BJ (cell line): ENCODE measurements around the gene SFN. TPM values are rescaled to one million over a fixed set of nuclear protein-coding genes. Genes with fewer than 3 reads are reported as not detected.

Experiments
- CTCF ChIA-PET: fragments of 350-600 bp; formaldehyde crosslinking; extraction: SDS; loops from one replicate; lab custom pipeline; 2021; ENCODE audit warnings: antibody characterized with exemption, inconsistent platforms; lab: Yijun Ruan, JAX
- POLR2A ChIA-PET: fragments of 300-600 bp; sonication (Branson Sonifier 250); formaldehyde crosslinking; extraction: SDS; loops from one replicate; lab custom pipeline; 2021; ENCODE audit warnings: antibody characterized with exemption; lab: Charles Lee
- DNase-seq: peaks from one replicate; pipeline ENCODE4 v3.0.0-alpha.2; 2011; ENCODE audit warnings: low read depth
- H3K27me3 ChIP-seq: 2 replicates; pipeline ENCODE4 v1.6.0; 2011; ENCODE audit warnings: low read length; ENCODE audit not compliant: control insufficient read depth, insufficient read depth
- H3K36me3 ChIP-seq: 2 replicates; pipeline ENCODE4 v1.5.1; 2011; ENCODE audit warnings: low read length; ENCODE audit not compliant: control insufficient read depth, insufficient read depth
- H3K4me3 ChIP-seq: 2 replicates; pipeline ENCODE4 v1.5.1; 2011; ENCODE audit warnings: low read depth, mild to moderate bottlenecking, control low read depth, low read length
- polyA plus RNA-seq: library from polyadenylated mRNA; depleted of rRNA; stranded (reverse); fragments of >200 nt; gene quantifications from 2 replicates; pipeline ENCODE4 v1.2.3, GENCODE V29; 2011
- TF ChIP-seq, protein P1 (sequence below): IDR thresholded peaks from 2 replicates; pipeline ENCODE4 v1.5.1; 2011; ENCODE audit warnings: low read depth, mild to moderate bottlenecking, control low read depth, inconsistent platforms, low read length, moderate library complexity; ENCODE audit not compliant: insufficient read depth

The SFN gene
- polyA plus RNA-seq, 1 experiment, result 0.20 TPM

GRCh38 chr1:26882696-26883463, 19.9 kb downstream of the SFN start:
- CTCF ChIA-PET, result interaction anchor here (0.6 to 2.5 kb wide), 5 partner anchors 9 to 297 kb away, joined by 3 to 7 read pairs (median 3); no protein-coding TSS in a partner anchor
- POLR2A ChIA-PET, result no interaction called here
- Histone ChIP-seq H3K27me3 (no peaks in the 10 kb centered on the region), H3K4me3 (no peak overlapping the region), H3K36me3 (peaks cover 34% of the 10 kb centered on the region)
- DNase-seq, result no peak
- TF ChIP-seq, protein P1, sequence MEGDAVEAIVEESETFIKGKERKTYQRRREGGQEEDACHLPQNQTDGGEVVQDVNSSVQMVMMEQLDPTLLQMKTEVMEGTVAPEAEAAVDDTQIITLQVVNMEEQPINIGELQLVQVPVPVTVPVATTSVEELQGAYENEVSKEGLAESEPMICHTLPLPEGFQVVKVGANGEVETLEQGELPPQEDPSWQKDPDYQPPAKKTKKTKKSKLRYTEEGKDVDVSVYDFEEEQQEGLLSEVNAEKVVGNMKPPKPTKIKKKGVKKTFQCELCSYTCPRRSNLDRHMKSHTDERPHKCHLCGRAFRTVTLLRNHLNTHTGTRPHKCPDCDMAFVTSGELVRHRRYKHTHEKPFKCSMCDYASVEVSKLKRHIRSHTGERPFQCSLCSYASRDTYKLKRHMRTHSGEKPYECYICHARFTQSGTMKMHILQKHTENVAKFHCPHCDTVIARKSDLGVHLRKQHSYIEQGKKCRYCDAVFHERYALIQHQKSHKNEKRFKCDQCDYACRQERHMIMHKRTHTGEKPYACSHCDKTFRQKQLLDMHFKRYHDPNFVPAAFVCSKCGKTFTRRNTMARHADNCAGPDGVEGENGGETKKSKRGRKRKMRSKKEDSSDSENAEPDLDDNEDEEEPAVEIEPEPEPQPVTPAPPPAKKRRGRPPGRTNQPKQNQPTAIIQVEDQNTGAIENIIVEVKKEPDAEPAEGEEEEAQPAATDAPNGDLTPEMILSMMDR, result no peak

DNA sequence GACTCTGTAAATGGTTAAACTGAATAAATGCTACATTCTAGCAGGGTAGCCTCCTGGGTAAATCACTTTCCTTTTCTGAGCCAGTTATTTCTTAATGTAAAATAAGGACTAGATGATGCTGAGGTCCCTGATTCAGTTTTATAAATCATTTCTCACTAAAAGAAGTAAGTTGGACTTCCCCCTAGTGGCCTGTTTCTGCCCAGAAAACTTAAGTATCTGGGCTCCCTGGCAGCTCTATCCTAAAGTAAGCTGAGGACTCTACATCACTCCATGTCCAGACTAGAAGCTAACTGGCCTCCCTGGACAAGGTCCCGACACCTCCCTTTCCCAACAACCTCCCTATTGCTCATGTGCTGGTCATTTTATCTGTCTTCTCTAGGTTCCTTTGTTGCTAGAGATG, 24.2 kb downstream of the SFN start:
- no peaks in the 10 kb centered on the region for H3K27me3 ChIP-seq
- ChIA-PET POLR2A (no interaction called here), CTCF (interaction anchor here (0.6 to 3.8 kb wide), 15 partner anchors 10 to 480 kb away, joined by 3 to 18 read pairs (median 4); partner anchors contain the start of genes MAP3K6 and NR0B2)
- H3K4me3 ChIP-seq, result no peak overlapping the region
- DNase-seq, result no peak
- TF ChIP-seq, protein P1, result peak; percentile 61
- peaks cover 32% of the 10 kb centered on the region for H3K36me3 ChIP-seq

DNA sequence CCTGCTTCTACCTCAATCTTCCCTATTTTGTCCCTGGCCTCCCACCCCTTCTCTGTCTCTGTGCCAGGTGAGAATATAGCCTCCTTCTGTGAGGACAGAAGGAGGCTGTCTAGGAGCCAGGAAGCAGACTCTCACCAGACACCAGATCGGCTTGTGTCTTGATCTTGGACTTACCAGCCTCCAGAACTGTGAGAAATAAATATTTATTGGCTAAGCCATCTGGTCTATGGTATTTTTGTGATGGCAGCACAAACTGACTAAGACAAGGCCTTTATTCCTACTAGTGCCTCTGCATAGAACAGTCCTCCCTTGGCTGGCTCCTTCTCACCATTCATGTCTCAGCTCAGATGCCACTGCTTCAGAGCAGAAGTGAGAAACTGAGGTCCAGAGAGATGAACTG, 25.3 kb downstream of the SFN start:
- ChIA-PET POLR2A (interaction anchor here (1.1 kb wide), 1 partner anchor 109 kb away, joined by 4 read pairs; no protein-coding TSS in a partner anchor), CTCF (interaction anchor here (0.6 to 3.8 kb wide), 11 partner anchors 10 to 479 kb away, joined by 3 to 18 read pairs (median 3); partner anchors contain the start of genes GPATCH3 and MAP3K6)
- TF ChIP-seq, protein P1, result no peak
- H3K4me3 ChIP-seq, result no peak overlapping the region
- DNase-seq, result no peak
- peaks cover 32% of the 10 kb centered on the region for H3K36me3 ChIP-seq
- H3K27me3 ChIP-seq, result no peaks in the 10 kb centered on the region

- H3K27me3 ChIP-seq, result no peaks in the 10 kb centered on the region
- H3K36me3 ChIP-seq, result peaks cover 33% of the 10 kb centered on the region
- DNase-seq, result peak; percentile 29
- ChIA-PET CTCF (interaction anchor here (0.9 to 3.0 kb wide), 7 partner anchors 9 to 104 kb away, joined by 3 to 18 read pairs (median 3); partner anchors contain the start of gene GPATCH3), POLR2A (interaction anchor here (0.5 to 1.9 kb wide), 5 partner anchors 10 to 1825 kb away, joined by 3 to 16 read pairs (median 6); partner anchors contain the start of gene GPATCH3)
- TF ChIP-seq, protein P1, result no peak
- peak within 1 kb of the TSS; percentile 97 for H3K4me3 ChIP-seq
Observed at GRCh38 chr1:26889551-26890466, 26.9 kb downstream of the SFN start, which contains the start of gene GPN2. Gene GPN2, minus strand, starts transcription at chr1:26890283. Its CDS starts 187 bp downstream, at chr1:26890096.
